Left hindlimb (tissue), 1 donor: ENCODE data around the gene PRSS2.

Source experiments
- DNase-seq: peaks from one replicate; pipeline ENCODE4 v3.0.0-alpha.2; 2018

PRSS2 gene

DNA sequence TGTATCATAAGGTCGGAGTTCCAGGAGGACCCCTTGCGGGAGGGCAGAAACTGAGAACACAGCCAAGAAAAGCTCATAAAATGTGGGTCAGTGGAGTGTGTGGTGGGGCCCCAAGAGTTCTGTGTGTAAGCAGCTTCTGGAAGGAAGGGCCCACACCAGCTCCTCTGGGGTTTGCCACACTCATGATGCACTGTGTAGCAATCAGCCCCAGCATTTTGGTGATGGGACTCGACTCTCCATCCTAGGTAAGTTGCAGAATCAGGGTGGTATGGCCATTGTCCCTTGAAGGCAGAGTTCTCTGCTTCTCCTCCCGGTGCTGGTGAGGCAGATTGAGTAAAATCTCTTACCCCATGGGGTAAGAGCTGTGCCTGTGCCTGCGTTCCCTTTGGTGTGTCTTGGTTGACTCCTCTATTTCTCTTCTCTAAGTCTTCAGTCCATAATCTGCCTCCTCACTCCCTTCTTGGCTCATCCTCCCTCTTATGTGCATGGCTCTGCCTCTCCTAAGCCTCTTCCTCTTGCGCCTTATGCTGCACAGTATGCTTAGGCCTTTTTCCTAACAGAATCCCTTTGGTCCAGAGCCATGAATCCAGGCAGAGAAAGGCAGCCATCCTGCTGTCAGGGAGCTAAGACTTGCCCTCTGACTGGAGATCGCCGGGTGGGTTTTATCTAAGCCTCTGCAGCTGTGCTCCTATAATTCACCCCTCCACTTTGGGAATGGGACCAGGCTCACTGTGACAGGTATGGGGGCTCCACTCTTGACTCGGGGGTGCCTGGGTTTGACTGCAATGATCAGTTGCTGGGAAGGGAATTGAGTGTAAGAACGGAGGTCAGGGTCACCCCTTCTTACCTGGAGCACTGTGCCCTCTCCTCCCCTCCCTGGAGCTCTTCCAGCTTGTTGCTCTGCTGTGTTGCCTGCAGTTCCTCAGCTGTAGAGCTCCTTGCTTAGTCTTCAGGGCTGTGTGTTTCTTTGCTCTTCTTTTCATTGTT is 17.8 kb downstream of the PRSS2 start:
- no peak for DNase-seq

DNA sequence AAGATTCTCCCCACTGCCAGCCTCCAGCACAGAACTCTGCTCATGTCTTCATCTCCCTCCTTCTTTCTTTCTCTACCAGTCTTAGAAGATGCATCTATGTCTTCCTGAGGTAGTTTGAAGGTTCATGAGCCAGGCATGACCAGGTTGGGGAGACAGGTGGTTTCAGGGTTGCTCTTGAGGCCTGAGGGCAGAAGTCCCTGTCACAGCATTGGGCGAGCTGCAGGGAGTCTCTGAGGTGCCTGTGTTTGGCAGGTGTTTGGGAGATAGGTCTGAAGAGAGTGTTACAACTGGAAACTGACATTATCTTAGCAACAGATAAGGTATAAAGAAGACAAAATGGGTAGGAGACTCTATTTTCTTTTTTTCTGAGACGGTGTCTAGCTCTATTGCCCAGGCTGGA is 18.7 kb downstream of the PRSS2 start:
- DNase-seq = no peak

- no peak for DNase-seq
These were observed 19.3 kb downstream of the PRSS2 start for GRCh38 chr7:142790056-142790455.

DNA sequence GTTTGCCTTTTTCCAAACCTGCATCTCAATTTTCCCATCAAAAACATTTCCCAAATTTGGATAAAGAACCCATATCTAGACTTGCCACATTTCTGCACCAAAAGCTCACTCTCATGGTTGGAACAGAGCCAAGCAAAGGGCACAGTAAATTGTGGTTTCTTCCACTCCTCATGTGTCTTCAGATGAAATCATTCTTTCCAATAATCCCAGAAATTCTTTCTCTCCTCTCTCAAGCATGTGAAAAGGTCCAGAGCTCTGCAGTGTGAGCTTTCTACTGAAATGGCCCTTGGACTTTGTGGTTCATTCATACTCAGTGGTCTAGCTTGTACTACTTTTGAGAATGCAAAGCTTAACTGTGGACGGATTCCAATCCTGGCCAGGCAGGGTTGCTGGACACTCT is 19.8 kb downstream of the PRSS2 start:
- no peak for DNase-seq

DNA sequence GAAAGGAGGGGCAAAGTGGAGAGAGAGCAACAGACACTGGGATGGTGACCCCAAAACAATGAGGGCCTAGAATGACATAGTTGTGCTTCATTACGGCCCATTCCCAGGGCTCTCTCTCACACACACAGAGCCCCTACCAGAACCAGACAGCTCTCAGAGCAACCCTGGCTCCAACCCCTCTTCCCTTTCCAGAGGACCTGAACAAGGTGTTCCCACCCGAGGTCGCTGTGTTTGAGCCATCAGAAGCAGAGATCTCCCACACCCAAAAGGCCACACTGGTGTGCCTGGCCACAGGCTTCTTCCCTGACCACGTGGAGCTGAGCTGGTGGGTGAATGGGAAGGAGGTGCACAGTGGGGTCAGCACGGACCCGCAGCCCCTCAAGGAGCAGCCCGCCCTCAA is 20.7 kb downstream of the PRSS2 start:
- DNase-seq = no peak

- no peak for DNase-seq
These were observed 21.4 kb downstream of the PRSS2 start for GRCh38 chr7:142792129-142792528.

- DNase-seq = no peak
These were observed 21.8 kb downstream of the PRSS2 start for GRCh38 chr7:142792593-142792992.

DNA sequence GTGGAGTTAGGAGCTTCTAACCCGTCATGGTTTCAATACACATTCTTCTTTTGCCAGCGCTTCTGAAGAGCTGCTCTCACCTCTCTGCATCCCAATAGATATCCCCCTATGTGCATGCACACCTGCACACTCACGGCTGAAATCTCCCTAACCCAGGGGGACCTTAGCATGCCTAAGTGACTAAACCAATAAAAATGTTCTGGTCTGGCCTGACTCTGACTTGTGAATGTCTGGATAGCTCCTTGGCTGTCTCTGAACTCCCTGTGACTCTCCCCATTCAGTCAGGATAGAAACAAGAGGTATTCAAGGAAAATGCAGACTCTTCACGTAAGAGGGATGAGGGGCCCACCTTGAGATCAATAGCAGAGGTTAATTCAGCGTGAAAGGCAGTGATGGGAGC is 22.4 kb downstream of the PRSS2 start:
- no peak for DNase-seq

DNA sequence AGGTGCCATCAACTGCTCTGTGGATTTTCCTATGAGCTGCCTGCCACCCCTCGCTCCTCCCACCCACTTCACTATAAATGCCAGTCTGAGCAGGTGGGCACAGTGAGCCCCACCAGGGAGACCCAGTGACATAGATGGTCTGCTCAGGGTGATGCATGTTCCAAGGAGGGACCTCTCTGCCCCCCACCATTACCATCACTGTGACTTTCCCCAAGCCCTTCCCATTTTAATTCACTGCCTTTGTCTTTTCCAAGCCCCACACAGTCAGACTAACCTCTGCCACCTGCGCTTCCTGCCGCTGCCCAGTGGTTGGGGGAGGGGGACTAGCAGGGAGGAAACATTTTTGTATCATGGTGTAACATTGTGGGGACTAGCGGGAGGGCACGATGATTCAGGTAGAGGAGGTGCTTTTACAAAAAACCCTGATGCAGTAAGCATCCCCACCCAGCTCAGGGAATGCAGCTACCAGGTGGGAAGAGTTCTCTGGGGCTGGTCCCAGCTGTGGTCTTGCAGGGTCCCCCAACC is 24.6 kb downstream of the PRSS2 start:
- no peak for DNase-seq

GRCh38 chr7:142796001-142796500 is 25.3 kb downstream of the PRSS2 start:
- no peak for DNase-seq

DNA sequence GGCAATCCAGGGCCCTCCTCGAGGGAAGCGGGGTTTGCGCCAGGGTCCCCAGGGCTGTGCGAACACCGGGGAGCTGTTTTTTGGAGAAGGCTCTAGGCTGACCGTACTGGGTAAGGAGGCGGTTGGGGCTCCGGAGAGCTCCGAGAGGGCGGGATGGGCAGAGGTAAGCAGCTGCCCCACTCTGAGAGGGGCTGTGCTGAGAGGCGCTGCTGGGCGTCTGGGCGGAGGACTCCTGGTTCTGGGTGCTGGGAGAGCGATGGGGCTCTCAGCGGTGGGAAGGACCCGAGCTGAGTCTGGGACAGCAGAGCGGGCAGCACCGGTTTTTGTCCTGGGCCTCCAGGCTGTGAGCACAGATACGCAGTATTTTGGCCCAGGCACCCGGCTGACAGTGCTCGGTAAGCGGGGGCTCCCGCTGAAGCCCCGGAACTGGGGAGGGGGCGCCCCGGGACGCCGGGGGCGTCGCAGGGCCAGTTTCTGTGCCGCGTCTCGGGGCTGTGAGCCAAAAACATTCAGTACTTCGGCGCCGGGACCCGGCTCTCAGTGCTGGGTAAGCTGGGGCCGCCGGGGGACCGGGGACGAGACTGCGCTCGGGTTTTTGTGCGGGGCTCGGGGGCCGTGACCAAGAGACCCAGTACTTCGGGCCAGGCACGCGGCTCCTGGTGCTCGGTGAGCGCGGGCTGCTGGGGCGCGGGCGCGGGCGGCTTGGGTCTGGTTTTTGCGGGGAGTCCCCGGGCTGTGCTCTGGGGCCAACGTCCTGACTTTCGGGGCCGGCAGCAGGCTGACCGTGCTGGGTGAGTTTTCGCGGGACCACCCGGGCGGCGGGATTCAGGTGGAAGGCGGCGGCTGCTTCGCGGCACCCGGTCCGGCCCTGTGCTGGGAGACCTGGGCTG is 26.0 kb downstream of the PRSS2 start:
- DNase-seq = no peak

DNA sequence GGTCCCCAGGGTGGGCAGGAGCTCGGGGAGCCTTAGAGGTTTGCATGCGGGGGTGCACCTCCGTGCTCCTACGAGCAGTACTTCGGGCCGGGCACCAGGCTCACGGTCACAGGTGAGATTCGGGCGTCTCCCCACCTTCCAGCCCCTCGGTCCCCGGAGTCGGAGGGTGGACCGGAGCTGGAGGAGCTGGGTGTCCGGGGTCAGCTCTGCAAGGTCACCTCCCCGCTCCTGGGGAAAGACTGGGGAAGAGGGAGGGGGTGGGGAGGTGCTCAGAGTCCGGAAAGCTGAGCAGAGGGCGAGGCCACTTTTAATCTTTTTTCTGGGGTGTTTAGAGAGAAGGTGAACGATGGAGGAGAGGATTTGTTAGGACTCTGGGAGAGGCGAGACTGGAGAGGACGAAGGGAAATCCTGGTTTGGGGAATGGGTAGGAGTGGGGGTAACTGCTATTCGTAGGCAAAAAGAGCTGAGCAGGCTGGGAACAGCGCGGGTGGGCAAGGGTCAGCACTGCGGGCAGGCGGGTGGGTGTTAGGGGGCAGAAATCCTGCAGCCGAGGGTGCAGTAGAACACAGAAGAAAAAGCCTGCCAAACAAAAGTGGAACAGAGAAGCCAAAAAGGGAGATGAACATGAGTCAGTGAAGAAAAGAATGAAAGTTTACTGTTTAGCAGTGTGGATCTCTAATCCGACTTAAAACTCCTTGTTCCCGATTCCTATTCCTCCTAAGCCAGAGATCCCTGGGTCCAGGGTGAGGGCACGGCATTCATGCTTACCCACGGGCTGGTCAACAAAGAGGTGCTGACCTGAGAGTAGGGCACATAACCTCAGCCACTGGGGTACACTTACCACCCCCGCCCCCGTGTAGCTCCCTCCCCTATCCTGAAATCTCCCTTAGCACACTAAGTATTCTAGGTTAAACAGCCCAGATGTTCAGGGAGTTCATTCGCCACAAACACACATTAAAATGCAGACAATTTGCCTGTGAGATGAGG is 26.9 kb downstream of the PRSS2 start:
- DNase-seq = no peak

- no peak for DNase-seq
These were observed 28.0 kb downstream of the PRSS2 start for GRCh38 chr7:142798451-142799436.

- DNase-seq = no peak
These were observed 28.7 kb downstream of the PRSS2 start for GRCh38 chr7:142799437-142799835.

GRCh38 chr7:142800088-142800487 is 29.3 kb downstream of the PRSS2 start:
- no peak for DNase-seq

GRCh38 chr7:142800699-142801260 is 30.0 kb downstream of the PRSS2 start:
- no peak for DNase-seq

DNA sequence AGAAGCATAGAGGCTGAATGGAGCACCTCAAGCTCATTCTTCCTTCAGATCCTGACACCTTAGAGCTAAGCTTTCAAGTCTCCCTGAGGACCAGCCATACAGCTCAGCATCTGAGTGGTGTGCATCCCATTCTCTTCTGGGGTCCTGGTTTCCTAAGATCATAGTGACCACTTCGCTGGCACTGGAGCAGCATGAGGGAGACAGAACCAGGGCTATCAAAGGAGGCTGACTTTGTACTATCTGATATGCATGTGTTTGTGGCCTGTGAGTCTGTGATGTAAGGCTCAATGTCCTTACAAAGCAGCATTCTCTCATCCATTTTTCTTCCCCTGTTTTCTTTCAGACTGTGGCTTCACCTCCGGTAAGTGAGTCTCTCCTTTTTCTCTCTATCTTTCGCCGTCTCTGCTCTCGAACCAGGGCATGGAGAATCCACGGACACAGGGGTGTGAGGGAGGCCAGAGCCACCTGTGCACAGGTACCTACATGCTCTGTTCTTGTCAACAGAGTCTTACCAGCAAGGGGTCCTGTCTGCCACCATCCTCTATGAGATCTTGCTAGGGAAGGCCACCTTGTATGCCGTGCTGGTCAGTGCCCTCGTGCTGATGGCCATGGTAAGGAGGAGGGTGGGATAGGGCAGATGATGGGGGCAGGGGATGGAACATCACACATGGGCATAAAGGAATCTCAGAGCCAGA is 31.0 kb downstream of the PRSS2 start:
- no peak for DNase-seq

DNA sequence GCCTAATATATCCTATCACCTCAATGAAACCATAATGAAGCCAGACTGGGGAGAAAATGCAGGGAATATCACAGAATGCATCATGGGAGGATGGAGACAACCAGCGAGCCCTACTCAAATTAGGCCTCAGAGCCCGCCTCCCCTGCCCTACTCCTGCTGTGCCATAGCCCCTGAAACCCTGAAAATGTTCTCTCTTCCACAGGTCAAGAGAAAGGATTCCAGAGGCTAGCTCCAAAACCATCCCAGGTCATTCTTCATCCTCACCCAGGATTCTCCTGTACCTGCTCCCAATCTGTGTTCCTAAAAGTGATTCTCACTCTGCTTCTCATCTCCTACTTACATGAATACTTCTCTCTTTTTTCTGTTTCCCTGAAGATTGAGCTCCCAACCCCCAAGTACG is 31.5 kb downstream of the PRSS2 start:
- no peak for DNase-seq

- no peak for DNase-seq
These were observed 33.1 kb downstream of the PRSS2 start for GRCh38 chr7:142803901-142804300.

GRCh38 chr7:142804728-142805207 is 34.0 kb downstream of the PRSS2 start:
- DNase-seq = no peak
